GM19372 (cell line): Measurements from ENCODE around the gene CCZ1.
"Not testable (repeated sequence)": the region's sequence is repeated elsewhere in the genome, so short reads cannot be mapped to it uniquely, and the experiment has no call there.

Experiments used
- ATAC-seq: cut with Tn5 transposase; IDR thresholded peaks from one replicate; pipeline ENCODE4 v1.9.1; 2021; ENCODE audit warnings: mild to moderate bottlenecking, low read depth, moderate library complexity; ENCODE audit not compliant: unreplicated experiment

CCZ1 gene

GRCh38 chr7:5898480-5899224 is at the start of gene CCZ1:
Gene CCZ1, plus strand, starts transcription at chr7:5898733. Its CDS starts 67 bp downstream, at chr7:5898800.
- peak; percentile 90 for ATAC-seq

GRCh38 chr7:5850944-5851343 is 47.6 kb upstream of the CCZ1 start:
- no peak for ATAC-seq

GRCh38 chr7:5854738-5855137 is 43.8 kb upstream of the CCZ1 start:
- no peak for ATAC-seq

GRCh38 chr7:5857041-5857575 is 41.4 kb upstream of the CCZ1 start:
- not testable (repeated sequence) for ATAC-seq

- not testable (repeated sequence) for ATAC-seq
These were observed 40.0 kb upstream of the CCZ1 start for GRCh38 chr7:5858494-5858893.

- ATAC-seq, result not testable (repeated sequence)
These were observed 37.3 kb upstream of the CCZ1 start for GRCh38 chr7:5861281-5861680.

- ATAC-seq, result not testable (repeated sequence)
These were observed 35.7 kb upstream of the CCZ1 start for GRCh38 chr7:5862753-5863366.

GRCh38 chr7:5865279-5865931 is 33.1 kb upstream of the CCZ1 start:
- not testable (repeated sequence) for ATAC-seq

GRCh38 chr7:5867060-5867459 is 31.5 kb upstream of the CCZ1 start:
- ATAC-seq, result no peak

GRCh38 chr7:5868928-5869341 is 29.6 kb upstream of the CCZ1 start:
- ATAC-seq, result not testable (repeated sequence)

GRCh38 chr7:5869691-5870090 is 28.8 kb upstream of the CCZ1 start:
- ATAC-seq, result no peak

- no peak for ATAC-seq
These were observed 28.2 kb upstream of the CCZ1 start for GRCh38 chr7:5870311-5870710.

- ATAC-seq, result no peak
These were observed 26.2 kb upstream of the CCZ1 start for GRCh38 chr7:5872326-5872725.

- not testable (repeated sequence) for ATAC-seq
These were observed 18.9 kb upstream of the CCZ1 start for GRCh38 chr7:5879591-5879990.

GRCh38 chr7:5880106-5880505 is 18.4 kb upstream of the CCZ1 start:
- not testable (repeated sequence) for ATAC-seq

GRCh38 chr7:5884431-5884830 is 14.1 kb upstream of the CCZ1 start:
- ATAC-seq, result not testable (repeated sequence)

- not testable (repeated sequence) for ATAC-seq
These were observed 10.5 kb upstream of the CCZ1 start for GRCh38 chr7:5888021-5888420.

- not testable (repeated sequence) for ATAC-seq
These were observed 8.3 kb upstream of the CCZ1 start for GRCh38 chr7:5890244-5890643.

GRCh38 chr7:5892498-5892897 is 6.0 kb upstream of the CCZ1 start:
- no peak for ATAC-seq

- not testable (repeated sequence) for ATAC-seq
These were observed 1.1 kb upstream of the CCZ1 start for GRCh38 chr7:5897369-5897919.

GRCh38 chr7:5903002-5903401 is 4.5 kb downstream of the CCZ1 start:
- ATAC-seq, result not testable (repeated sequence)
